Ishikawa (cell line): ENCODE data around the gene DHRS2.

Source experiments
- CEBPB ChIP-seq: IDR thresholded peaks from 2 replicates; pipeline ENCODE4 v1.6.1; 2012
- CREB1 ChIP-seq: IDR thresholded peaks from 2 replicates; pipeline ENCODE4 v1.6.1; 2012; ENCODE audit warnings: low read depth
- EGR1 ChIP-seq: IDR thresholded peaks from 2 replicates; pipeline ENCODE4 v1.6.1; 2012
- EP300 ChIP-seq: IDR thresholded peaks from 2 replicates; pipeline ENCODE4 v1.6.1; 2012; ENCODE audit warnings: borderline replicate concordance
- FOXM1 ChIP-seq: IDR thresholded peaks from 2 replicates; pipeline ENCODE4 v1.6.1; 2012; ENCODE audit warnings: low read depth, borderline replicate concordance
- MAX ChIP-seq: IDR thresholded peaks from 2 replicates; pipeline ENCODE4 v1.6.1; 2012
- NFIC ChIP-seq: IDR thresholded peaks from 2 replicates; pipeline ENCODE4 v1.6.1; 2012
- RAD21 ChIP-seq: IDR thresholded peaks from 2 replicates; pipeline ENCODE4 v1.6.1; 2012; ENCODE audit warnings: low read depth
- REST ChIP-seq: IDR thresholded peaks from 2 replicates; pipeline ENCODE4 v1.6.1; 2012; ENCODE audit warnings: low read depth, mild to moderate bottlenecking
- TAF1 ChIP-seq: IDR thresholded peaks from 2 replicates; pipeline ENCODE4 v1.6.1; 2012; ENCODE audit warnings: low read depth, mild to moderate bottlenecking
- TCF12 ChIP-seq: IDR thresholded peaks from 2 replicates; pipeline ENCODE4 v1.6.1; 2012; ENCODE audit warnings: low read depth
- TEAD4 ChIP-seq: IDR thresholded peaks from 2 replicates; pipeline ENCODE4 v1.6.1; 2012
- USF1 ChIP-seq: IDR thresholded peaks from 2 replicates; pipeline ENCODE4 v1.6.1; 2012
- YY1 ChIP-seq: IDR thresholded peaks from 2 replicates; pipeline ENCODE4 v1.6.1; 2012; ENCODE audit warnings: low read depth
- ZBTB7A ChIP-seq: IDR thresholded peaks from 2 replicates; pipeline ENCODE4 v1.6.1; 2012; ENCODE audit warnings: low read depth

DHRS2 gene

GRCh38 chr14:23664207-23664885, 28.2 kb downstream of the DHRS2 start:
- TF ChIP-seq RAD21, result no peak

- TF ChIP-seq USF1 (no peak), TCF12 (no peak), EGR1 (no peak), CEBPB (no peak), REST (no peak), MAX (no peak)
Measured at GRCh38 chr14:23665302-23666016, 29.3 kb downstream of the DHRS2 start.

- TF ChIP-seq TEAD4 (no peak), YY1 (no peak), CEBPB (no peak), FOXM1 (no peak), ZBTB7A (no peak), TAF1 (no peak), NFIC (no peak), EGR1 (no peak), RAD21 (no peak), TCF12 (no peak), CREB1 (no peak), USF1 (no peak), REST (no peak), EP300 (no peak), MAX (no peak)
Measured at GRCh38 chr14:23667134-23667533, 31.0 kb downstream of the DHRS2 start.

GRCh38 chr14:23669441-23669840, 33.3 kb downstream of the DHRS2 start:
- TF ChIP-seq REST, result no peak
- TF ChIP-seq TEAD4, result no peak
- TF ChIP-seq ZBTB7A, result no peak
- TF ChIP-seq YY1, result no peak
- no peak for TF ChIP-seq EGR1
- no peak for TF ChIP-seq CEBPB
- no peak for TF ChIP-seq EP300

GRCh38 chr14:23670481-23670880, 34.3 kb downstream of the DHRS2 start:
- TF ChIP-seq ZBTB7A (no peak), TEAD4 (no peak), EP300 (no peak), USF1 (no peak), CEBPB (no peak), REST (no peak), TAF1 (no peak), RAD21 (no peak), CREB1 (no peak), NFIC (no peak), FOXM1 (no peak), YY1 (no peak), EGR1 (no peak), TCF12 (no peak)
